HFFc6 (cell line): ENCODE measurements around the gene CASR. TPM values are rescaled to one million over a fixed set of nuclear protein-coding genes. Genes with fewer than 3 reads are reported as not detected.

Source experiments
- DNase-seq: peaks from one replicate; pipeline ENCODE4 v3.0.0-alpha.2; 2018
- H3K27ac Mint-ChIP-seq: 2 replicates; pipeline ENCODE4 v1.8.0; 2020; ENCODE audit warnings: mild to moderate bottlenecking, mixed read lengths
- H3K27me3 Mint-ChIP-seq: 2 replicates; pipeline ENCODE4 v1.8.0; 2021; ENCODE audit warnings: mild to moderate bottlenecking, moderate library complexity, mixed read lengths; ENCODE audit not compliant: insufficient read depth
- H3K36me3 Mint-ChIP-seq: 2 replicates; pipeline ENCODE4 v1.8.0; 2021; ENCODE audit warnings: low read depth, mixed read lengths
- H3K4me1 Mint-ChIP-seq: 2 replicates; pipeline ENCODE4 v1.8.0; 2020; ENCODE audit warnings: low read depth, mixed read lengths
- H3K4me3 Mint-ChIP-seq: 2 replicates; pipeline ENCODE4 v1.8.0; 2020; ENCODE audit warnings: mild to moderate bottlenecking, moderate library complexity, mixed read lengths
- H3K9me3 Mint-ChIP-seq: 2 replicates; pipeline ENCODE4 v1.8.0; 2020; ENCODE audit warnings: mild to moderate bottlenecking, mixed read lengths
- total RNA-seq, 6 experiments: library from RNA; stranded (reverse); fragmentation: NEBNext Ultra II Directional; extraction: Animal tissue kit (Norgen Biotek cat#: 25700); gene quantifications; 2 replicates in 1 of 6; 3 replicates in 5 of 6; pipeline ENCODE4 v1.2.3, GENCODE V29; 2021
- TF ChIP-seq, protein P1 (sequence below): fragments of 200-600 bp; sonication (generic); IDR thresholded peaks from 2 replicates; pipeline ENCODE4 v1.5.0; 2021; ENCODE audit warnings: antibody characterized with exemption, mild to moderate bottlenecking

Gene CASR
- total RNA-seq, 6 experiments from 2014 or later: 0.03 TPM; not detected in 5

DNA sequence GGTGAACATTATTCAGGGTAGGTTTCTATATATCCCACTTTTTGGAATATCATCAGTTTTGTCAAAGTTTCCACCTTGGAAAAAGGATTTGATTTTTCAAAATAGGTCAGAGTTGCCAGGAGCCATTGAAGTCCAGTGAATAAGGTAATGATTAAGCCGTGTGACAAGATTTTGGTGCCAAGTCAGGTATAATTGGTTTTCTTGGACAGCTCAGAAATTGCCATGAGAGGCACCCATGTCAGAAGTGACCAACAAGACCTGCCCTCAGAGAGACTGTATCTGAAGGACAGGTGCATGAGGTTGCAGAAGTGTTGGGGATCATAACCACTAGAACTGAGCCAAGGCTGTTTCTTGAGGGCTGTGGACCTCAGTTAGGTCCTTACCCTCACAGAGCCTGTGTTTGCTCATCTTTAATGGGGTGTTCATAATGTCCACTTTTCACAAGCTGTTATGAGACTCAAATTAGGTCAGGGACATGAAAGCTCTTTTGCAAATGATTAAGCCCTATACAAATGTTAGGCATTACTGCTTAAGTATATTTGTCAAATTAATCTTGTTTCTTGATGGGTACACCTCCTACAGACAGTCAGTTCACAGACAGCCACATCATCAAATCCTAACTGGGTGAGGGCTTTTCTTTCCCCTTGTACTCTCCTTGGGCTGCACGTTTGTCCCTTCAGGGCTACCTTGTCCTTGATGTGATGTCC is 32.3 kb downstream of the CASR start:
- Mint-ChIP-seq H3K4me3 (no peak overlapping the region), H3K36me3 (no peaks in the 10 kb centered on the region), H3K27ac (no peak overlapping the region)

DNA sequence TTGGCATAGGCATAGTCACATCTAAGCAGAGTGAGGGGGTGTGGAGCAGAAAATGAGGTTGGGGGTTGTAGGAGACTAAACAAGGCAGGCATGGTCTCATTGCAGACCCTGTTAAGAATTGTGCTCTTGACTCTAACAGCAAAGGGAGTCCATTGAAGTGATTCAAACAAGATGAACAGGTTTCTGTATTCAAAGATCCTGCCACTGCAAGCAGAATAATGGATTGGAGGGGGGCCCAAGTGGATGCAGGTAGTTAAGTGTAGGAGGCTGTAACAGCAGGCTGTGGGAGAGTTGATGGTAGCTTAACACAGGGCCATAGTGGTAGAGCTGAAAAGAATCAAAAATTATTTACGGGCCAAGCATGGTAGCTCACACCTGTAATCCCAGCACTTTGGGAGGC is 34.4 kb downstream of the CASR start:
- H3K27ac Mint-ChIP-seq: no peak overlapping the region
- no peaks in the 10 kb centered on the region for H3K36me3 Mint-ChIP-seq
- no peaks in the 10 kb centered on the region for H3K9me3 Mint-ChIP-seq
- no peaks in the 10 kb centered on the region for H3K4me1 Mint-ChIP-seq
- no peak for DNase-seq
- no peak overlapping the region for H3K4me3 Mint-ChIP-seq
- TF ChIP-seq, protein P1, sequence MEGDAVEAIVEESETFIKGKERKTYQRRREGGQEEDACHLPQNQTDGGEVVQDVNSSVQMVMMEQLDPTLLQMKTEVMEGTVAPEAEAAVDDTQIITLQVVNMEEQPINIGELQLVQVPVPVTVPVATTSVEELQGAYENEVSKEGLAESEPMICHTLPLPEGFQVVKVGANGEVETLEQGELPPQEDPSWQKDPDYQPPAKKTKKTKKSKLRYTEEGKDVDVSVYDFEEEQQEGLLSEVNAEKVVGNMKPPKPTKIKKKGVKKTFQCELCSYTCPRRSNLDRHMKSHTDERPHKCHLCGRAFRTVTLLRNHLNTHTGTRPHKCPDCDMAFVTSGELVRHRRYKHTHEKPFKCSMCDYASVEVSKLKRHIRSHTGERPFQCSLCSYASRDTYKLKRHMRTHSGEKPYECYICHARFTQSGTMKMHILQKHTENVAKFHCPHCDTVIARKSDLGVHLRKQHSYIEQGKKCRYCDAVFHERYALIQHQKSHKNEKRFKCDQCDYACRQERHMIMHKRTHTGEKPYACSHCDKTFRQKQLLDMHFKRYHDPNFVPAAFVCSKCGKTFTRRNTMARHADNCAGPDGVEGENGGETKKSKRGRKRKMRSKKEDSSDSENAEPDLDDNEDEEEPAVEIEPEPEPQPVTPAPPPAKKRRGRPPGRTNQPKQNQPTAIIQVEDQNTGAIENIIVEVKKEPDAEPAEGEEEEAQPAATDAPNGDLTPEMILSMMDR: no peak
- H3K27me3 Mint-ChIP-seq: peaks cover 13% of the 10 kb centered on the region

More for the DNA sequence above, 32.3 kb downstream of the CASR start:
- H3K9me3 Mint-ChIP-seq: no peaks in the 10 kb centered on the region
- TF ChIP-seq, protein P1: no peak
- no peaks in the 10 kb centered on the region for H3K4me1 Mint-ChIP-seq
- H3K27me3 Mint-ChIP-seq: peaks cover 13% of the 10 kb centered on the region
- no peak for DNase-seq

DNA sequence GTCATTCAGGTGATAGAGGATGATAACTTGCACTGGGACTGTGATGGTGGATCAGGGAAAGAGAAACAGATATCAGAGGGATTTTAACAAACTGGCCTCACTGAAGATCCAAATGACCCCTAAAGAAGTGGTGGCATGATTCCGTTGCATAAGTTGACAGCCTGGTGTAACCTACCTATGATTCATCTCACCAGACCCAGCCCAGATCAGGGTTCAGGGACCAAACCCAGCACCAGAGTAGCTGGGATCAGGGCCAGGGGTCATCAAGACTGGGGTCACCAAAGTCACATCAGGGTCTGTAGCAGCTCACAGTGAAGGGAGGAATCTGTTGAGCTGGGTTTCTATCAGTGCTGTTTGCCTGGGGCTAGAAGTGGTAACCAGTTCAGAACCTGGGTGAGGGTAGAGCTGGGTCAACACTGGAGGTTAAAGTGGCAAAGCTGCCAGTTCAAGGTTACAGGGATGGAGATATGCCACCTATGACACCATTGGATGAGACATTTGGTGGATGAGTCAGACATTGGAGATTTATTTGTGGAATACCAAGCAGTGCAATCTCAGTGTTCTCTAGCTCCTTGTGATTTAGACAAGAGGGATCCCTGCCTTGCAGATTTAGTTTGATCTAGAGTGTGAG is 35.9 kb downstream of the CASR start:
- no peak overlapping the region for H3K4me3 Mint-ChIP-seq
- H3K27ac Mint-ChIP-seq: no peak overlapping the region
- no peaks in the 10 kb centered on the region for H3K4me1 Mint-ChIP-seq
- TF ChIP-seq, protein P1: no peak
- no peaks in the 10 kb centered on the region for H3K9me3 Mint-ChIP-seq
- H3K36me3 Mint-ChIP-seq: no peaks in the 10 kb centered on the region
- DNase-seq: no peak
- H3K27me3 Mint-ChIP-seq: peaks cover 13% of the 10 kb centered on the region

DNA sequence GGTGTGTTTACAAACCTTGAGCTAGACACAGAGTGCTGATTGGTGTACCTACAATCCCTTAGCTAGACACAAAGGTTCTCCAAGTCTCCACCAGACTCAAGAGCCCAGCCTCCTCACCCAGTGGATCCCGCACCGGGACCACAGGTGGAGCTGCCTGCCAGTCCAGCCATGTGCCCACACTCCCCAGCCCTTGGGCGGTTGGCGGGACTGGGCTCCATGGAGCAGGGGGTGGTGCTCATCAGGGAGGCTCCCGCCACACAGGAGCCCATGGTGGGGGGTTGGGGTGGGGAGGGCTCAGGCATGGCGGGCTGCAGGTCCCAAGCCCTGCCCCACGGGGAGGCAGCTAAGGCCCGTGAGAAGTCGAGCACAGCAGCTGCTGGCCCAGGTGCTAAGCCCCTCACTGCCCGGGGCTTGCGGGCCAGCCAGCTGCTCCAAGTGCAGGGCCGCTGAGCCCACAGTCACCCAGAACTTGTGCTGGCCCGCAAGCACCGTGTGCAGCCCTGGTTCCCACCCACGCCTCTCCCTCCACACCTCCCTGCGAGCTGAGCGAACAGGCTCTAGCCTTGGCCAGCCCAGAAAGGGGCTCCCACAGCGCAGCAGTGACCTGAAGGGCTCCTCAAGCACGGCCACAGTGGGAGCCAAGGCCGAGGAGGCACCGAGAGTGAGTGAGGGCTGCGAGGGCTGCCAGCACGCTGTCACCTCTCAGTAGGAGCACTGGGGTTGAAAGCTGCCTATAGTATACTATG is 43.7 kb downstream of the CASR start:
- no peak for DNase-seq
- Mint-ChIP-seq H3K4me1 (no peaks in the 10 kb centered on the region), H3K27ac (no peak overlapping the region), H3K36me3 (no peaks in the 10 kb centered on the region), H3K4me3 (no peak overlapping the region), H3K27me3 (peaks cover 16% of the 10 kb centered on the region), H3K9me3 (no peaks in the 10 kb centered on the region)
- TF ChIP-seq, protein P1: no peak

DNA sequence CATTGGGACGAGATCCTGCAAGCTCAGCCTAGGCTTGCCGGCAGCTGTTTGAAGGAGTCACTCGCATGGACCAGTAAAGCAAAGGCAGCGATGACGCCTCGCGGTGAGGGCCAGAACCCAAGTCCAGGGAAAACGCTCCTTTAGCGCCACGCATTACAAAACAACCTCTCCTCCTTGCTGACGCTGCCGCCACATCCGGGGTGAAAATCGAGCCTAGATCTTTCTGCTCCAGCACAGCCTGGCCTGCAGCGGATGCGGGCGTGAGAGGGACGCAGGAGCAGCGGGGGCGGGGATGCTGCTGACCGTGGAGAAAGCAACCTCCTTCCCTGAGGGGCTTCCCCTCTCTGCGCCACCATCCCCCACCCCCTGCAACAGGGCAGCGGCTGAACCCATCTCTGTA is 46.7 kb downstream of the CASR start:
- no peaks in the 10 kb centered on the region for H3K36me3 Mint-ChIP-seq
- H3K4me3 Mint-ChIP-seq: no peak overlapping the region
- H3K9me3 Mint-ChIP-seq: no peaks in the 10 kb centered on the region
- TF ChIP-seq, protein P1: no peak
- no peak overlapping the region for H3K27ac Mint-ChIP-seq
- DNase-seq: no peak
- peaks cover 36% of the 10 kb centered on the region for H3K27me3 Mint-ChIP-seq
- no peaks in the 10 kb centered on the region for H3K4me1 Mint-ChIP-seq
